Measurements from ENCODE around the gene RASGRF1.

RASGRF1 gene

GRCh38 chr15:78985859-78986475 is 104.6 kb downstream of the RASGRF1 start:
- H4K20me1 ChIP-seq (ENCODE audit: insufficient read depth) = no peaks in the 10 kb centered on the region
- H3K27ac ChIP-seq = no peak overlapping the region
- H3K9ac ChIP-seq = no peak overlapping the region
- TF ChIP-seq, protein P1, sequence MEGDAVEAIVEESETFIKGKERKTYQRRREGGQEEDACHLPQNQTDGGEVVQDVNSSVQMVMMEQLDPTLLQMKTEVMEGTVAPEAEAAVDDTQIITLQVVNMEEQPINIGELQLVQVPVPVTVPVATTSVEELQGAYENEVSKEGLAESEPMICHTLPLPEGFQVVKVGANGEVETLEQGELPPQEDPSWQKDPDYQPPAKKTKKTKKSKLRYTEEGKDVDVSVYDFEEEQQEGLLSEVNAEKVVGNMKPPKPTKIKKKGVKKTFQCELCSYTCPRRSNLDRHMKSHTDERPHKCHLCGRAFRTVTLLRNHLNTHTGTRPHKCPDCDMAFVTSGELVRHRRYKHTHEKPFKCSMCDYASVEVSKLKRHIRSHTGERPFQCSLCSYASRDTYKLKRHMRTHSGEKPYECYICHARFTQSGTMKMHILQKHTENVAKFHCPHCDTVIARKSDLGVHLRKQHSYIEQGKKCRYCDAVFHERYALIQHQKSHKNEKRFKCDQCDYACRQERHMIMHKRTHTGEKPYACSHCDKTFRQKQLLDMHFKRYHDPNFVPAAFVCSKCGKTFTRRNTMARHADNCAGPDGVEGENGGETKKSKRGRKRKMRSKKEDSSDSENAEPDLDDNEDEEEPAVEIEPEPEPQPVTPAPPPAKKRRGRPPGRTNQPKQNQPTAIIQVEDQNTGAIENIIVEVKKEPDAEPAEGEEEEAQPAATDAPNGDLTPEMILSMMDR (conservative IDR thresholded peaks at IDR 0.05; ENCODE audit: low read depth, low read length) = no peak
- H3K36me3 ChIP-seq (ENCODE audit: insufficient read depth) = no peaks in the 10 kb centered on the region
- no peak overlapping the region for H3K4me2 ChIP-seq
- H3K27me3 ChIP-seq (ENCODE audit: insufficient read depth, low read depth) = no peaks in the 10 kb centered on the region
- H3K79me2 ChIP-seq (ENCODE audit: insufficient read depth, low read depth) = no peaks in the 10 kb centered on the region
- no peaks in the 10 kb centered on the region for H3K4me1 ChIP-seq (ENCODE audit: low read depth, poor library complexity, severe bottlenecking)
- no peak overlapping the region for H2AFZ ChIP-seq (ENCODE audit: low read depth)
- H3K4me3 ChIP-seq (IDR thresholded peaks at IDR 0.05; ENCODE audit: insufficient read depth, low read depth, low read length) = no peak overlapping the region

DNA sequence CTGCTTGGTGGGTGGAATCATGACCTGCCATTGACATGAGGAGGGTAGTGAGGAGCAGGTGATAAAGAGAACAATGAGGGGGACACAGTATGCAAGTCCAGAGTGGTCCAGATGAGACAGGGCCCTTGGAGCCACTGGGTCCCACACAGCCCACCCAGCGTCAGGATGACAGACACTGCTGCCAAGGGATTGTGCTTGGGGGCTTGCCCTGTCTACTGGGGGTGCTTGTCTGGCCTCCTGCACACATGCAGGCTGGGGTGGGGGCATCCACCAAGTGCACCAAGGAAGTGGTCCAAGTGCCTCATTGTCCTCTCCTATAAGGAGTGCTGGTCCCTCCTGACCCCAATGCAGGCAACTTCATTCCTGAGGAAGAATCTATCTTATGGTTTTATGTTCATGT is 106.5 kb downstream of the RASGRF1 start:
- Histone ChIP-seq H2AFZ (ENCODE audit: low read depth) (no peak overlapping the region), H3K4me2 (no peak overlapping the region)

DNA sequence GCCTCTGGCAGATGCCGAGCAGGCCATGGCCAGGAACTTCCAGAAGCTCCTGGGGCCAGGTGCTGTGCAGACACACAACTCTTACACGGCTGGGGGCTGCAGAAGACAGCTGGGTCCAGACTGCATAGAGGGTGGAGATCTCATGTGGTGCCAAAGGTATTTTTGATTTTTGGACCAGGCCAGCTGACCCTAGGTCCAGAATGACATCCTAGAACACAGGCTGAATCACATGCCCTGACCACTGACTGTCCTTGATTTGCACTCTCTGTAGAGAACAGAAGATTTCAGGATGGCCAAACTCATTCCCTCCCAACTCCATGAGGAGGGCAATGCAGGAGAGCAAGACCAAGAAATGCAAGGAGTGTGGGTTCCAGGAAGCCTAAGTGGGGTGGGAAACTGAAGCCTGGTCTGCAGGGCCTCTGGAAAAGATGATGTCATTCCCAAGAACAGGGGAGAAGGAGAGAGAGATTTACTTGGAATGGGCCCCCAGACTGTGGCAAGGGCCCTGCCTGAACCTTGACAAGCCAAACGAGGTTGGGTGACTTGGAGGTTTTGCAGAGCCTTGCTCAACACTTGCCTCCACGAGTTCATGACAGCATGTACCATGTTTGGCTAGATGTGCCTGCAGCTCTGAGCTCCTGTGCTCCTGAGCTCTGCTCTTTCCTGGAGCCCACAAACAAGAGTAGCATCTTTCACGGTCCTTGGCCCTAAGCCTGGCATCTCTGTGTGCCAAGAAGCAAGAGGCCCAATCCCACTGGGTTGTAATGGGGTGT is 107.2 kb downstream of the RASGRF1 start:
- no peaks in the 10 kb centered on the region for H3K27me3 ChIP-seq (ENCODE audit: insufficient read depth, low read depth)
- no peak overlapping the region for H3K4me2 ChIP-seq
- no peak overlapping the region for H3K27ac ChIP-seq
- H3K4me1 ChIP-seq (ENCODE audit: low read depth, poor library complexity, severe bottlenecking) = peaks cover 10% of the 10 kb centered on the region
- no peaks in the 10 kb centered on the region for H3K36me3 ChIP-seq (ENCODE audit: insufficient read depth)
- H4K20me1 ChIP-seq (ENCODE audit: insufficient read depth) = no peaks in the 10 kb centered on the region
- H3K79me2 ChIP-seq (ENCODE audit: insufficient read depth, low read depth) = no peaks in the 10 kb centered on the region
- TF ChIP-seq, protein P1 (conservative IDR thresholded peaks at IDR 0.05; ENCODE audit: low read depth, low read length) = no peak
- no peak overlapping the region for H3K4me3 ChIP-seq (IDR thresholded peaks at IDR 0.05; ENCODE audit: insufficient read depth, low read depth, low read length)
- H2AFZ ChIP-seq (ENCODE audit: low read depth) = no peak overlapping the region
- no peak overlapping the region for H3K9ac ChIP-seq

More for the DNA sequence above, 106.5 kb downstream of the RASGRF1 start:
- Histone ChIP-seq H3K36me3 (ENCODE audit: insufficient read depth) (no peaks in the 10 kb centered on the region), H3K4me3 (IDR thresholded peaks at IDR 0.05; ENCODE audit: insufficient read depth, low read depth, low read length) (no peak overlapping the region), H3K27me3 (ENCODE audit: insufficient read depth, low read depth) (no peaks in the 10 kb centered on the region), H3K9ac (no peak overlapping the region), H4K20me1 (ENCODE audit: insufficient read depth) (no peaks in the 10 kb centered on the region), H3K27ac (no peak overlapping the region), H3K79me2 (ENCODE audit: insufficient read depth, low read depth) (no peaks in the 10 kb centered on the region), H3K4me1 (ENCODE audit: low read depth, poor library complexity, severe bottlenecking) (peaks cover 3% of the 10 kb centered on the region)
- TF ChIP-seq, protein P1 (conservative IDR thresholded peaks at IDR 0.05; ENCODE audit: low read depth, low read length) = no peak

DNA sequence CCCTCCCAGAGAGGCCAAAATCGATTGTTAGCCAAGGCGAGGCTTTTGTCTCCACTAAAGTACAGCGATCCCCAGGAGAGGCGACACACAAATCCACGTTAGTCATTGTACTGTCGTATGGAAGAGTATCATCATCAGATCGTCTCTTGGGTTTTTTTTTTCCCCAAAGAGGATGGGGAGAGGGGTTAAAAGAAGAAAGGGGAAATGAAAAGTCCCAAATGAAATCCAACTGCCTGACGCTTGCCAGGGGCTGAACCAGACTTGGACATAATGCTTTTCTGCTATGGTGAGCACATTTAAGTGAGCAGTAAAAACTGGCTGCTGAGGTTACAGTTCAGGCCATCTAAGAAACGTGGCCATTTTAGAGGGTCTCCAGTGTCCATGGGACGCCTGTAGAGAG is 107.8 kb downstream of the RASGRF1 start:
- Histone ChIP-seq H3K4me2 (no peak overlapping the region), H3K4me1 (ENCODE audit: low read depth, poor library complexity, severe bottlenecking) (peaks cover 16% of the 10 kb centered on the region), H3K79me2 (ENCODE audit: insufficient read depth, low read depth) (no peaks in the 10 kb centered on the region), H3K36me3 (ENCODE audit: insufficient read depth) (no peaks in the 10 kb centered on the region), H3K4me3 (IDR thresholded peaks at IDR 0.05; ENCODE audit: insufficient read depth, low read depth, low read length) (no peak overlapping the region), H2AFZ (ENCODE audit: low read depth) (no peak overlapping the region), H4K20me1 (ENCODE audit: insufficient read depth) (no peaks in the 10 kb centered on the region), H3K27ac (no peak overlapping the region), H3K9ac (no peak overlapping the region), H3K27me3 (ENCODE audit: insufficient read depth, low read depth) (no peaks in the 10 kb centered on the region)
- TF ChIP-seq, protein P1 (conservative IDR thresholded peaks at IDR 0.05; ENCODE audit: low read depth, low read length) = no peak
